Endothelial cell of umbilical vein (primary cell): Measurements from ENCODE around the gene CCDC177. TPM values are rescaled to one million over a fixed set of nuclear protein-coding genes. Genes with fewer than 3 reads are reported as not detected.

Experiments
- BruUV-seq: library from RNA; stranded (reverse); fragments of 400-500 nt; replicated peaks from 2 replicates; lab custom pipeline; 2021; lab: Mats Ljungman, UMichigan
- CTCF ChIA-PET: fragments of 300-600, 350-600 bp; sonication (Branson Sonifier 250); formaldehyde crosslinking; loops from one replicate; lab custom pipeline; 2021; ENCODE audit warnings: antibody characterized with exemption, inconsistent platforms; lab: Charles Lee
- POLR2A ChIA-PET: fragments of 300-600, 350-600 bp; sonication (Branson Sonifier 250); formaldehyde crosslinking; loops from one replicate; lab custom pipeline; 2021; ENCODE audit warnings: antibody characterized with exemption, inconsistent platforms; lab: Charles Lee
- DNase-seq: peaks from one replicate; pipeline ENCODE4 v3.0.0-alpha.2; 2011; ENCODE audit warnings: low read depth, low spot score
- FAIRE-seq: peaks from 2 replicates; lab custom pipeline; 2011; peaks lifted over from hg19 to GRCh38; lab: Jason Lieb, UNC
- H2AFZ ChIP-seq: 2 replicates; pipeline ENCODE4 v1.6.0; 2012; ENCODE audit warnings: low read depth, low read length, control low read depth, inconsistent platforms
- H3K27ac ChIP-seq: 2 replicates; pipeline ENCODE4 v1.5.1; 2011; ENCODE audit warnings: low read depth, mild to moderate bottlenecking, control low read depth, low read length, moderate library complexity; ENCODE audit not compliant: insufficient read depth
- H3K27me3 ChIP-seq, 2 experiments: 2 replicates each; pipeline versions ENCODE4 v1.6.0 to v1.6.1; 2011; ENCODE audit warnings: low read length in 2 of 2, mixed read lengths in 1 of 2; ENCODE audit not compliant: control insufficient read depth in 2 of 2, insufficient read depth in 2 of 2
- H3K36me3 ChIP-seq, 2 experiments: 2 replicates in 1 of 2; 3 replicates in 1 of 2; pipeline ENCODE4 v1.5.1; 2011; ENCODE audit warnings: low read length in 2 of 2, mild to moderate bottlenecking in 1 of 2, moderate library complexity in 1 of 2; ENCODE audit not compliant: control insufficient read depth in 2 of 2, insufficient read depth in 2 of 2; ENCODE audit errors: extremely low read depth in 1 of 2
- H3K4me1 ChIP-seq: 3 replicates; pipeline ENCODE4 v1.5.1; 2011; ENCODE audit warnings: mild to moderate bottlenecking, low read length; ENCODE audit not compliant: control insufficient read depth, insufficient read depth; ENCODE audit errors: extremely low read depth
- H3K4me2 ChIP-seq: 2 replicates; pipeline ENCODE4 v1.6.1; 2011; ENCODE audit warnings: low read length, control low read depth, mixed read lengths; ENCODE audit not compliant: insufficient read depth
- H3K4me3 ChIP-seq, 3 experiments: fragments of 200-600 bp in 1 of 3; sonication (generic), shearing (Covaris generic) in 1 of 3; replicated peaks in 1 of 3; 2 replicates each; pipeline ENCODE4 v1.5.1; 2011 to 2016; ENCODE audit warnings: control low read depth in 3 of 3, low read length in 3 of 3, mild to moderate bottlenecking in 2 of 3, inconsistent platforms in 1 of 3, low read depth in 1 of 3, moderate library complexity in 1 of 3; ENCODE audit not compliant: insufficient read depth in 1 of 3
- H3K79me2 ChIP-seq: 2 replicates; pipeline ENCODE4 v1.6.0; 2012; ENCODE audit warnings: low read length, inconsistent platforms; ENCODE audit not compliant: control insufficient read depth, insufficient read depth
- H3K9ac ChIP-seq: replicated peaks from 2 replicates; pipeline ENCODE3; 2011; ENCODE audit warnings: low read length, control low read depth; ENCODE audit not compliant: insufficient read depth; ENCODE audit errors: extremely low read depth
- H3K9me1 ChIP-seq: replicated peaks from 3 replicates; pipeline ENCODE4 v1.6.0; 2011; ENCODE audit warnings: mild to moderate bottlenecking, low read length; ENCODE audit not compliant: control insufficient read depth, insufficient read depth; ENCODE audit errors: extremely low read depth
- H3K9me3 ChIP-seq: replicated peaks from 2 replicates; pipeline ENCODE4 v1.5.1; 2012; ENCODE audit warnings: low read length, inconsistent platforms; ENCODE audit not compliant: control insufficient read depth, insufficient read depth
- H4K20me1 ChIP-seq: replicated peaks from 2 replicates; pipeline ENCODE3; 2011; ENCODE audit warnings: mild to moderate bottlenecking, low read length; ENCODE audit not compliant: control insufficient read depth, insufficient read depth; ENCODE audit errors: extremely low read depth
- EZH2 ChIP-seq: IDR thresholded peaks from 2 replicates; pipeline ENCODE4 v1.6.1; 2012; ENCODE audit warnings: borderline replicate concordance, low read depth, mild to moderate bottlenecking, moderate library complexity, low read length, inconsistent platforms; ENCODE audit not compliant: severe bottlenecking
- FOS ChIP-seq: IDR thresholded peaks from 2 replicates; pipeline ENCODE4 v1.6.1; 2011; ENCODE audit warnings: mild to moderate bottlenecking, low read length, moderate library complexity, borderline replicate concordance; ENCODE audit not compliant: insufficient read depth
- GATA2 ChIP-seq: IDR thresholded peaks from 2 replicates; pipeline ENCODE4 v1.7.0; 2011; ENCODE audit warnings: low read depth, mild to moderate bottlenecking, moderate library complexity, mixed read lengths, low read length; ENCODE audit not compliant: insufficient read length, insufficient read depth
- JUN ChIP-seq: IDR thresholded peaks from 2 replicates; pipeline ENCODE4 v1.6.1; 2011; ENCODE audit warnings: borderline replicate concordance, low read depth; ENCODE audit not compliant: insufficient read length, insufficient read depth
- MYC ChIP-seq: IDR thresholded peaks from one replicate; pipeline ENCODE4 v1.6.1; 2011; ENCODE audit warnings: mild to moderate bottlenecking, low read depth, low read length
- POLR2A ChIP-seq: IDR thresholded peaks from 2 replicates; pipeline ENCODE4 v1.6.1; 2012; ENCODE audit warnings: low read depth, mild to moderate bottlenecking, control low read depth, low read length
- POLR2AphosphoS5 ChIP-seq: IDR thresholded peaks from 2 replicates; pipeline ENCODE4 v1.6.1; 2012; ENCODE audit warnings: low read depth, mild to moderate bottlenecking, control low read depth, low read length, moderate library complexity; ENCODE audit not compliant: insufficient read depth
- dilution Hi-C: fragments of 300-500 bp; cut with MboI; formaldehyde crosslinking; loops from one replicate; pipeline ENCODE4 v1.15.0; 2019; ENCODE audit warnings: low sequenced_read_pairs; ENCODE audit not compliant: extremely low pct_ligation_motif_present
- intact Hi-C: fragments of 100-400 bp; cut with micrococcal nuclease; formaldehyde crosslinking; loops from one replicate; pipeline ENCODE4 v1.10.0; 2022
- polyA plus RNA-seq, 4 experiments: library from polyadenylated mRNA; depleted of rRNA in 3 of 4; stranded (reverse) in 3 of 4; unstranded in 1 of 4; fragments of >200 nt; gene quantifications; 2 replicates each; pipeline versions ENCODE4 v1.2.1 to v1.2.3, GENCODE V29; 2011 to 2012; ENCODE audit warnings: missing spikeins in 1 of 4
- total RNA-seq: library from RNA; stranded (reverse); gene quantifications from 2 replicates; pipeline ENCODE4 v1.2.3, GENCODE V29; 2021
- TF ChIP-seq, protein P1 (sequence below), 2 donors: IDR thresholded peaks; 1 replicate in 1 of 2; 2 replicates in 1 of 2; pipeline ENCODE4 v1.5.1; 2011; ENCODE audit warnings: low read length in 2 of 2, mild to moderate bottlenecking in 2 of 2, moderate library complexity in 2 of 2, control low read depth in 1 of 2, inconsistent platforms in 1 of 2, low read depth in 1 of 2; ENCODE audit not compliant: insufficient read depth in 1 of 2; ENCODE audit errors: extremely low read depth in 1 of 2
- TF ChIP-seq, protein P2 (sequence below): IDR thresholded peaks from 2 replicates; pipeline ENCODE4 v1.6.1; 2011; ENCODE audit not compliant: insufficient read depth, insufficient read length

CCDC177 gene
- total and polyA plus RNA-seq, 2 donors (not counting 3 experiments of a cell fraction or from before 2014, with no cell fraction given) = not detected

DNA sequence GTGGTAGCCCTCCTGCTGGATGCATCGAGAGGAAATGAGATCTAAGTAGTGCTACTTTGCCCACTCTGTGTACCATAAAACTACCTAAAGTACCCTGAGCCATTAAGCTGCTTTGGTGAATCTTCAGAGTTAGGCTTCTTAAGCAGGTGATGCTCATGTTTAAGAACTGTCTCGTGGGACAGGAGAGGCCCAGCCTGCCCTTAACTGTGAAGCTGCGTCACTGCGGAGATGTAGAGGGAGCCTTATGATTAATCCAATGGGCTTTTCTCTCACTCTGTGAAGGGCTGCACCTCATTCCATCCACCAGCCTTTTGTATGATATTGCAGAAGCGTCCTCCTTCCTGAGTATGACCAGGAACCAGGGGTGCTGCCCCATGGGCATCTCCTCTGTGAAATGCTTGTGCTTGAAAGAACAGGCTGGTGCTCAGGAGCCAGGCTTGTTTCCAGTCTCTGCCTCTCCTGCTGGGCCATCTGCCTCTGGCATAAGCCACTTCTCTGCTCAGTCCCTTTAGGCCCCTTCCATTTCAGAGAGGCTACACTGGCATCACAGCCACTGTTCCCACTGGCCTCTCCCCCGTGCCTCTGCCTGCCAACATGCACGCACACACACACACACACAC lies 6.8 kb upstream of the CCDC177 start:
- H3K9me1 ChIP-seq = no peaks in the 10 kb centered on the region
- DNase-seq (no peak), FAIRE-seq (peak; percentile 28)
- dilution Hi-C loops (no loop called here), intact Hi-C loops (no loop called here)
- BruUV-seq = no TSS peak
- H3K4me1 ChIP-seq = peaks cover 10% of the 10 kb centered on the region
- H3K27me3 ChIP-seq = peaks cover 10 to 19% of the 10 kb centered on the region in 2 experiments
- no peaks in the 10 kb centered on the region for H3K36me3 ChIP-seq
- CTCF ChIA-PET = interaction anchor here (0.7 to 0.8 kb wide), 2 partner anchors 447 to 1966 kb away, joined by 3 read pairs; no protein-coding TSS in a partner anchor
- no peak for TF ChIP-seq POLR2A
- TF ChIP-seq, protein P1, sequence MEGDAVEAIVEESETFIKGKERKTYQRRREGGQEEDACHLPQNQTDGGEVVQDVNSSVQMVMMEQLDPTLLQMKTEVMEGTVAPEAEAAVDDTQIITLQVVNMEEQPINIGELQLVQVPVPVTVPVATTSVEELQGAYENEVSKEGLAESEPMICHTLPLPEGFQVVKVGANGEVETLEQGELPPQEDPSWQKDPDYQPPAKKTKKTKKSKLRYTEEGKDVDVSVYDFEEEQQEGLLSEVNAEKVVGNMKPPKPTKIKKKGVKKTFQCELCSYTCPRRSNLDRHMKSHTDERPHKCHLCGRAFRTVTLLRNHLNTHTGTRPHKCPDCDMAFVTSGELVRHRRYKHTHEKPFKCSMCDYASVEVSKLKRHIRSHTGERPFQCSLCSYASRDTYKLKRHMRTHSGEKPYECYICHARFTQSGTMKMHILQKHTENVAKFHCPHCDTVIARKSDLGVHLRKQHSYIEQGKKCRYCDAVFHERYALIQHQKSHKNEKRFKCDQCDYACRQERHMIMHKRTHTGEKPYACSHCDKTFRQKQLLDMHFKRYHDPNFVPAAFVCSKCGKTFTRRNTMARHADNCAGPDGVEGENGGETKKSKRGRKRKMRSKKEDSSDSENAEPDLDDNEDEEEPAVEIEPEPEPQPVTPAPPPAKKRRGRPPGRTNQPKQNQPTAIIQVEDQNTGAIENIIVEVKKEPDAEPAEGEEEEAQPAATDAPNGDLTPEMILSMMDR (IDR thresholded peaks at IDR 0.05; ENCODE audit: extremely low read depth in 1 of 2, insufficient read depth in 1 of 2, low read depth in 1 of 2, low read length in 2 of 2) = no peak
- TF ChIP-seq FOS = no peak
- TF ChIP-seq, protein P2, sequence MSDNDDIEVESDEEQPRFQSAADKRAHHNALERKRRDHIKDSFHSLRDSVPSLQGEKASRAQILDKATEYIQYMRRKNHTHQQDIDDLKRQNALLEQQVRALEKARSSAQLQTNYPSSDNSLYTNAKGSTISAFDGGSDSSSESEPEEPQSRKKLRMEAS = no peak
- TF ChIP-seq EZH2 = no peak
- TF ChIP-seq MYC = no peak
- TF ChIP-seq JUN = no peak
- no peak for TF ChIP-seq GATA2
- no peak for TF ChIP-seq POLR2AphosphoS5
- no peak overlapping the region for H3K9ac ChIP-seq
- no peaks in the 10 kb centered on the region for H3K9me3 ChIP-seq
- no peak overlapping the region for H2AFZ ChIP-seq
- H3K27ac ChIP-seq = no peak overlapping the region
- POLR2A ChIA-PET = no interaction called here
- no peaks in the 10 kb centered on the region for H3K79me2 ChIP-seq
- H3K4me3 ChIP-seq = no peak overlapping the region
- no peak overlapping the region for H3K4me2 ChIP-seq
- no peaks in the 10 kb centered on the region for H4K20me1 ChIP-seq
